Hindlimb muscle (tissue), 1 donor: Measurements from ENCODE around the gene PDS5A. TPM values are rescaled to one million over a fixed set of nuclear protein-coding genes. Genes with fewer than 3 reads are reported as not detected.
"Not testable (repeated sequence)": the region's sequence is repeated elsewhere in the genome, so short reads cannot be mapped to it uniquely, and the experiment has no call there.

Source experiments
- DNase-seq: peaks from one replicate; pipeline ENCODE4 v3.0.0-alpha.2; 2013
- polyA plus RNA-seq: library from polyadenylated mRNA; unstranded; fragments of 120-200 nt; gene quantifications from one replicate; pipeline ENCODE4 v1.2.1, GENCODE V29; 2013; ENCODE audit not compliant: insufficient read length

PDS5A gene
- polyA plus RNA-seq: 32.4 TPM

DNA sequence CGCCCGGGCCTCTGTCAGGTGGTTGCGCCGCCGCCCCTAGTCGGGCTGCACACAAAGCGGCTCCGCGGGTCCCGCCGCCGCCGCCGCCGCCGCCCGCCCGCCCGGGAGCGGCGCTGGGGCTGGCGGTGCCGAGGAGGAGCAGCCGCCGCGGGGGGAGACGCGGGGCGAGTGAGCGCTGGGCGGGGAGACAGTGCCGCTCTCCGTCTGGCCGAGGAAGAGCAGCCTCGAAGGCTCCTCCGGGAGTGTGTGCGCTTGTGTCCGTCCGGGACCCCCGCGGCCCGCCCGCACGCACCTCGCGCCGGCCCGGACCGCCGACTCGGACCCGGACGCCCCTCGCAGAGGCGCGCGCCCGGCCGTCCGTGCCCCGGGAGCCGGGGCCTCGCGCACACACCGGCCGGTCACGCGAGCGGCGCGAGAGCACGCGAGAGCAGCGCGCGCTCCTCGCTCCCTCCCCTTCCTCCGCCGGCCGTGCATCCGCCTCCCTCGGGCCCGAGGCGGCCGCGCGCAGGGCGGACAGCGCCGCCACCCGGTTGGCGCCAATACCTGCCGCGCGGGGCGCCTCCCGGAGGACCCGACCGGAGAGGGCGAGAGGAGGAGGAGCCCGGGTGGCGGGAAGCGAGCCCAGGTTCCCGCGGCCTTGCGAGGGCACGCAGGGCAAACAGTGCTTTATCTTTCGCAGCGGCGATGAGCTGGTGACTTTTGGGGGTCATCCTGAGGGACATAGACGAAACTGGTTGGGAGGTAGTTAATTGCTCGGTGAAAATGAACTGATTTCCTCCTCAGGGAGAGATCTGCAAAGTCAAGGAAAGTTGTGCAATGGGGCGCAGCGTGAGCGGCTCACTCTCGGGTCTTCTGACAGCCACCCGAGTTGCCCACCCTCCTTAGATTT, at the start of gene PDS5A:
Gene PDS5A, minus strand, starts transcription at position 423 of the 889 bp plus-strand sequence. CDS start 1,334 bp downstream, outside the sequence.
- peak; percentile 93 for DNase-seq

DNA sequence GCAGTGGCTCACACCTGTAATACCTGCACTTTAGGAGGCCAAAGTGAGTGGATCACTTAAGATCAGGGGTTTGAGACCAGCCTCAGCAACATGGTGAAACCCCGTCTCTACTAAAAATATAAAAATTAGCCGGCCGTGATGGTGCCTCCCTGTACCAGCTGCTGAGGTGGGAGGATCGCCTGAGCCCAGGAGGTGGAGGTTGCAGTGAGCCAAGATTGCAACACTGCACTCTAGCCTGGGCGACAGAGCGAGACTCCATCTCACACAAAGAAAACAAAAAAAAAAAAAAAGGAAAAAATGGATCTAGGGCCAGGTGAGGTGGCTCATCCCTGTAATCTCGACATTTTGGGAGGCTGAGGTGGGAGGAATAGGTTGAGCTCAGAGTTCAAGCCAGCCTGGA, 46.3 kb upstream of the PDS5A start:
- DNase-seq: not testable (repeated sequence)

GRCh38 chr4:40021116-40021515, 43.4 kb upstream of the PDS5A start:
- not testable (repeated sequence) for DNase-seq

DNA sequence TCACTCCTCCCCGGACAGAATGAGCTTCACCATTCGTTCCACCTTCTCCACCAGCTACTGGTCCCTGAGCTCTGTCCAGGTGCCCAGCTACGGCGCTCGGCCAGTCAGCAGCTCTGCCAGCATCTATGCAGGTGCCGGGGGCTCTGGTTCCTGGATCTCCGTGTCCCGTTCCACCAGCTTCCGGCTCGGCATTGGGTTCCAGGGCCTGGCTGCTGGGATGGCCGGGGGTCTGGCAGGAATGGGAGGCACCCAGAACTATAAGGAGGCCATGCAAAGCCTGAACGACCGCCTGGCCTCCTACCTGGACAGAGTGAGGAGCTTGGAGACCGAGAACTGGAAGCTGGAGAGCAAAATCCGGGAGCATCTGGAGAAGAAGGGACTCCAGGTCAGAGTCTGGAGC, 42.5 kb upstream of the PDS5A start:
- DNase-seq: no peak

DNA sequence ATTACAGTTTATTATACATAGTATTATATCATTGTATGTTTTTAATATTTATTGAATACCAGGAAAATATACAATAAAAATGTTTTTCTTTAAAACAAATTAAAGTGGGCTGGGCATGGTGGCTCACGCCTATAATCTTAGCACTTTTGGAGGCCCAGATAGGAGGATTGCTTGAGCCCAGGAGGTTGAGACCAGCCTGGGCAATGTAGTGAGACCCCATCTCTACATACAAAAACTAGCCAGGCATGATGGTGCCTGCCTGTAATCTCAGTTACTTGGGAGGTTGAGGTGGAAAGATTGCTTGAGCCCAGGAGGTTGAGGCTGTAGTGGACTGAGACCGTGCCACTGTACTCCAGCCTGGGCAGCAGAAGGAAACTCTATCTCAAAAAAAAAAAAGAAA, 38.3 kb upstream of the PDS5A start:
- no peak for DNase-seq

- DNase-seq: peak; percentile 7
Measured at GRCh38 chr4:40003986-40004385, 26.3 kb upstream of the PDS5A start.

DNA sequence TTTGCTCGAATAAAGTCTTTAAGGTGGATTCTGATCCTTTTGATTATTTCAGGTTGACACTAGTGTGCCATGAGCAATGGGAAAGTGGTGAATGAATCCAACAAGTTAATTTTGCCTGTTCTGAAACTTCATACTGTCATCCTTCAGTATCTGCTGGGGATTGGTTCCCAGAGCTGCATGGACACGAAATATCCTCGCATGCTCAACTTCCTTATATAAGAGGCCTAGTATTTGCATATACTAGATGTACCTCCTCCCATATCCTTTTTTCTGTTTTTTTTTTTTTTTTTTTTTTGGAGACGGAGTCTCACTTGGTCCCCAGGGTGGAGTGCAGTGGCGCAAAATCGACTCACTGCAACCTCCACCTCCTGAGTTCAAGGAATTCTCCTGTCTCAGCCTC, 23.0 kb upstream of the PDS5A start:
- DNase-seq: no peak

- no peak for DNase-seq
Measured at GRCh38 chr4:39998659-39999345, 21.1 kb upstream of the PDS5A start.

DNA sequence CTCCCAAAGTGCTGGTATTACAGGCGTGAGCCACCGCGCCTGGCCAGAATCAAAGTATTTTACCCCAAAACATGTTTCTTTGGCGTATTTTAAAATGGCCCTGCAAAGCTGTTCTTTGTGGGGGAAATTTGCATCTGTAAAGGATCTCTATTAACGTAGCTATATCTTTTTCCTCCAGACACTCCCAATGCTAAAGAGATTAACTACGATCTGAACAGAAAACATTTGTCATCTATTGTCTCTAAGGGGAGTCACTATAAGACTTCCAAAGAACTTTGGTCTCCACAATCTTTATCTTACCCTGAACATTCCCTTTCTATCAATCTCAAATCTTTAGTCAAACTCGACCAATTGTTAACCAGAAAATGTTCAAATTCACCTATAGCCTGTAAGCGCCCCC, 19.1 kb upstream of the PDS5A start:
- DNase-seq: no peak

GRCh38 chr4:39994406-39994805, 16.7 kb upstream of the PDS5A start:
- DNase-seq: no peak

GRCh38 chr4:39989381-39989780, 11.7 kb upstream of the PDS5A start:
- DNase-seq: not testable (repeated sequence)

- no peak for DNase-seq
Measured at GRCh38 chr4:39987485-39987884, 9.8 kb upstream of the PDS5A start.

- DNase-seq: no peak
Measured at GRCh38 chr4:39978904-39979303, 1.2 kb upstream of the PDS5A start.

GRCh38 chr4:39978378-39978775, 666 bp upstream of the PDS5A start:
- DNase-seq: no peak

DNA sequence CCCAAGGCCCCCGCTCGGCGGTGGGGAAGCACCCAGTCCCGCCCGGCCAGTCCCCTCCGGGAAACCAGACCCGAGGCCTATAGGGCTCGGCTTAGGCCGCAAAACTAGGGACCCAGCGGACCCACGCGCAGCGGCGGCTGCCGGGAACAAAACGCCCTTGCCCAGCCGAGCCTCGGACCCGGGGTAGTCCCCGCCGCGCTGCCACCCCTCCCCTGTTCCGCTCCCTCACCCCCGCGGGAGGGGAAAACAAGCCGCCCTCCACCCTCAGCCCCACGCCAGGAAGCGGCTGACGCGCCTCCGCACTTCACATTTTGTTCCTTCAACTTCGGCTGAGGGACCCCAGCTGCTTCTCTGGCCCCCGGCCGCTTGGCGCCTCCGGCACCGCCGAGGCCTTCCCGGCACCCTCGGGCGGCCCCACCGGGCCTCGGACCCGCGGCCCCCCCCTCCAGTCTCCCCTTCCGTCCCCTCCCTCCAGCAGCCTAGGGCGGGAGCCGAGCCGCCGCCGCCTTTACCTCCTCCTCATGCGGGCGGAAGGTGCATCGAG, 694 bp downstream of the PDS5A start:
- DNase-seq: peak; percentile 51

DNA sequence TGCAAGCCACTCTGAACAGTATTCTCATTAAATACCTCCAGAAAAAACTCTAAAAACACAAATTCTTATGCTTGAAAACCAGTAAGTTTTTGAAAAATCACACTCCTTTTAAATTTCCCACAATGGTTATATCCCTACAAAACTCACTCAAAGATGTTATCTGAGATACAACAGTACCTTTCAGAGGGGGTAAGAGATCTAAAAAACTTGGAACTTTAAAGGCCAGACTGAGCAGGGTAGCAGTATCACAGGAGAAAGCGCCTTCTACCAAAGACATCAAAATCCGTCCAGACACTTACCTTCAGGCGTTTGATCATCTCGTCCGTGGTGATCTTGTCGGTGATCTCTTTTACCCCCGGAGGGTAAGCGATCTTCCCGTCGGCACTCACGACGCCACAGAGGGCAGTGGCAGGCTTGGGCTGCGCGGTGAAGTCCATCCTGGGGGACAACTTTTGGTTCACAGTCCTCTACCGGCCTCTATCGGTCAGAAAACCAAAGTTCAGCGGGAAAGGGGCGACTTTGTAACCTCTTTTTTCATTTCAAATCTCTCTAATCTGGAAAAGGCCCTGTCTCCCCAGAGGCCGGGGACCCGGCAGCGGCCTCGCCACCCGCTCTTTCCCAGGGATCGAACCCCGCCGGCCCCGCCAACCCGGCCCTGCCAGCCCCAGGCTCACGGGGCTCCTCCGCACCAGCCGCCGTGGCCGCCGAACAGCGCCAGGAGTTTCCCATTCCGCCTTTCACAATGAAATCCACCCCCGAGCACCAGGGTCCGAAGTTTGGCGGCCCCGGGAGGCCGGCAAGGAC, 1.4 kb downstream of the PDS5A start:
- DNase-seq: peak; percentile 83

GRCh38 chr4:39975488-39976089, 2.1 kb downstream of the PDS5A start:
- DNase-seq: no peak

GRCh38 chr4:39973052-39973451, 4.7 kb downstream of the PDS5A start:
- DNase-seq: not testable (repeated sequence)

DNA sequence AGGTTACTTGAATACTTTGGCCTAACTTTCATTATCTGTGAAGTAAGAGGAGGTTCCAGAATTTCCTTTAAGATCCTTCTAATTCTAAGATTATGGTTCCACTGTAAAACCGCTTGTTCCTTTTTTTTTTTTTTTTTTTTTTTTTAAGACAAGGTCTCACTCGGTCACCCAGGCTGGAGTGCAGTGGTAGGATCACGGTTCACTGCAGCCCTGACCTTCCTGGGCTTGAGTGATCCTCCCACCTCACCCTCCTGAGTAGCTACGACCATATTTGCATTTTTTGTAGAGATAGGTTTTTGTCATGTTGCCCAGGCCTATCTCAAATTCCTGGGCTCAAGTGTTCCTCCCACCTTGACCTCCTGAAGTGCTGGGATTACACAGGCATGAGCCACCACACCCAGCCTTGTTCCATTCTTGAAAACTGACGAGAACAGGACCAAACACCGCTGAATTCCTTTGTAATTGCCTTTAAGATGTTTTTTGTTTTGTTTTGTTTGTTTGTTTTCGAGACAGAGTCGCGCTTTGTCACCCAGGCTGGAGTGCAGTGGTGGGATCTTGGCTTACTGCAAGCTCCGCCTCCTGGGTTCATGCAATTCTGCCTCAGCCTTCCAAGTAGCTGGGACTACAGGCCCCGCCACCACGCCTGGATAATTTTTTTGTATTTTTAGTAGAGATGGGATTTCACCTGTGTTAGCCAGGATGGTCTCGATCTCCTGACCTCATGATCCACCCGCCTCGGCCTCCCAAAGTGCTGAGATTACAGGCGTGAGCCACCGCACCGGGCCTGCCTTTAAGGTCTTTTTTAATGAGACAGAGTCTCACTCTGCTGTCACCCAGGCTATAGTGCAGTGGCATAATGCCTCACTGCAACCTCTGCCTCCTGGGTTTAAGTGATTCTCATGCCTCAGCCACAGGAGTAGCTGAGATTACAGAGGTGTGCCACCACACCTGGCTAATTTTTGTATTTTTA, 6.8 kb downstream of the PDS5A start:
- no peak for DNase-seq

DNA sequence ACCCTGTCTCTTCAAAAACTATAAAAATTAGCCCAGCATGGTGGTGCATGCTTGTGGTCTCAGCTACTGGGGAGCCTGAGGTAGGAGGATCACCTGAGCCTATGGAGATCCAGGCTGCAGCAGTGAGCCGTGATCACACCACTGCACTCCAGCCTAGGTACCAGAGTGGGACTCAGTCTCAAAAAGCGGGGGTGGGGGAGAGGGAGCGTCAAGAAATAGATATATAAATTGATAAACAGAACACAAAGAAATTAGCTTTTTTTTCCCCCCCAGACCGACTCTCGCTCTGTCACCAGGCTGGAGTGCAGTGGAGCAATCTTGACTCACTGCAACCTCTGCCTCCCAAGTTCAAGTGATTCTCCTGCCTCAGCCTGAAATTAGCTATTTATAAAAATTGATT, 14.1 kb downstream of the PDS5A start:
- no peak for DNase-seq

- DNase-seq: no peak
Measured at GRCh38 chr4:39961311-39961877, 16.3 kb downstream of the PDS5A start.
